HG02642 (cell line): ENCODE results near the gene HIGD1A.

Experiments
- ATAC-seq: cut with Tn5 transposase; IDR thresholded peaks from one replicate; pipeline ENCODE4 v1.9.1; 2021; ENCODE audit warnings: mild to moderate bottlenecking; ENCODE audit not compliant: unreplicated experiment, poor library complexity

Gene HIGD1A

GRCh38 chr3:42762046-42762724 lies 42.1 kb downstream of the HIGD1A start:
- no peak for ATAC-seq

GRCh38 chr3:42758126-42758525 lies 46.2 kb downstream of the HIGD1A start:
- ATAC-seq: no peak

- ATAC-seq: no peak
These were observed 47.5 kb downstream of the HIGD1A start for GRCh38 chr3:42756681-42757213.

GRCh38 chr3:42755681-42756578 lies 48.4 kb downstream of the HIGD1A start:
- no peak for ATAC-seq

- no peak for ATAC-seq
These were observed 50.5 kb downstream of the HIGD1A start for GRCh38 chr3:42753757-42754156.

- ATAC-seq: no peak
These were observed 51.3 kb downstream of the HIGD1A start for GRCh38 chr3:42752961-42753360.

GRCh38 chr3:42752441-42752840 lies 51.8 kb downstream of the HIGD1A start:
- ATAC-seq: no peak

- no peak for ATAC-seq
These were observed 52.7 kb downstream of the HIGD1A start for GRCh38 chr3:42751609-42752008.

- no peak for ATAC-seq
These were observed 53.5 kb downstream of the HIGD1A start for GRCh38 chr3:42750834-42751233.

GRCh38 chr3:42749753-42750231 lies 54.5 kb downstream of the HIGD1A start:
- ATAC-seq: no peak

GRCh38 chr3:42749025-42749752 lies 55.1 kb downstream of the HIGD1A start:
- no peak for ATAC-seq

- no peak for ATAC-seq
These were observed 56.7 kb downstream of the HIGD1A start for GRCh38 chr3:42747581-42747980.

GRCh38 chr3:42746455-42747450 lies 57.5 kb downstream of the HIGD1A start:
- no peak for ATAC-seq

GRCh38 chr3:42745776-42746454 lies 58.4 kb downstream of the HIGD1A start:
- ATAC-seq: no peak

GRCh38 chr3:42745291-42745745 lies 59.0 kb downstream of the HIGD1A start:
- ATAC-seq: no peak

- no peak for ATAC-seq
These were observed 60.9 kb downstream of the HIGD1A start for GRCh38 chr3:42743204-42743995.

GRCh38 chr3:42742688-42743087 lies 61.6 kb downstream of the HIGD1A start:
- ATAC-seq: no peak

- ATAC-seq: no peak
These were observed 62.0 kb downstream of the HIGD1A start for GRCh38 chr3:42742259-42742658.
